ENCODE results near the gene ERMAP.

The ERMAP gene, protein sequence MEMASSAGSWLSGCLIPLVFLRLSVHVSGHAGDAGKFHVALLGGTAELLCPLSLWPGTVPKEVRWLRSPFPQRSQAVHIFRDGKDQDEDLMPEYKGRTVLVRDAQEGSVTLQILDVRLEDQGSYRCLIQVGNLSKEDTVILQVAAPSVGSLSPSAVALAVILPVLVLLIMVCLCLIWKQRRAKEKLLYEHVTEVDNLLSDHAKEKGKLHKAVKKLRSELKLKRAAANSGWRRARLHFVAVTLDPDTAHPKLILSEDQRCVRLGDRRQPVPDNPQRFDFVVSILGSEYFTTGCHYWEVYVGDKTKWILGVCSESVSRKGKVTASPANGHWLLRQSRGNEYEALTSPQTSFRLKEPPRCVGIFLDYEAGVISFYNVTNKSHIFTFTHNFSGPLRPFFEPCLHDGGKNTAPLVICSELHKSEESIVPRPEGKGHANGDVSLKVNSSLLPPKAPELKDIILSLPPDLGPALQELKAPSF

DNA sequence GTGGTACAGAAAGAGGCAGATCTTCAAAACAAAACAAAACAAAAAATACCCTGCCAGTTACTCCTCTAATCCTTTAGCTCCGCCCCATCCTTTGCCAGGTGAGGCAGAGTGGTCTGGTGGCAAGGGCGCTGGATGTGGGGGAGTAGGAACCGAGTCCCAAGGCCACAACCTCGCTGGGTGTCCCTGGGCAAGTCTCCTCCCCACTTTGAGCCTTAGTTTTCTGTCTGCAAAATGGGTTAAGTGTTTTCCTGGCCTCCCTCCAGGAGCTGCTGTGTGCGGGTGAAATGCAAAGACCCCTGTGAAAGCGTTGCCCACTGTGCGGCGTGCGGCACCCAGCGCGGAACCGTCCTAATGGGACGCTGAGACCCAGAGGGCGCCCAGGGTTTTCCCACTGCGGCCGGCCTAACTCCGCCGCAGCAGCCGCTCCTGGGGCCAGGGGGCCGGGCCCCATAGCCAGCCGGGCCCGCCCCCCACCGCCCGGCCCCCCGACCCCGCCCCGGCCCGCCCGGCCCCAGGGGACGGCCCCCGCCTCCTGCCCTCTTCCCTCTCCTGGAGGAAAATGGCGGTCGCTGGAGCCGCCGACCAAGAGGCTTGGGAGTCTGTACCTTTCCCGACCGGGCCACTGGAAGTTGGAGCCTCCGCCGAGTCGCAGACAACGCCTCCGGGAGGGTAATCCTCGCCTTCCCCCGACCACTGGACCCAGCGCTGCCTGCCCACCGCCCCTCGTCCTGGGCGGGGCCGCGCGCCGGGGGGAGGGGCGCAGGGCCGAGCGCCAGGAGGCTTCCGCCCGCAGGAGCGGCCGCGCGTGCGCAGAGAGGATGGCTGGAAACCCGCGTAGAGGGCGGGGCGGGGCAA is at the start of gene ERMAP, which contains the start of gene SVBP:
Gene ERMAP, plus strand, starts transcription at position 538 of the 855 bp plus-strand sequence. CDS start 13,327 bp downstream, outside the sequence.
Gene SVBP, minus strand, starts transcription at position 813 of the 855 bp plus-strand sequence. CDS start 853 bp downstream, outside the sequence.
- peak; percentile 86 for DNase-seq

DNA sequence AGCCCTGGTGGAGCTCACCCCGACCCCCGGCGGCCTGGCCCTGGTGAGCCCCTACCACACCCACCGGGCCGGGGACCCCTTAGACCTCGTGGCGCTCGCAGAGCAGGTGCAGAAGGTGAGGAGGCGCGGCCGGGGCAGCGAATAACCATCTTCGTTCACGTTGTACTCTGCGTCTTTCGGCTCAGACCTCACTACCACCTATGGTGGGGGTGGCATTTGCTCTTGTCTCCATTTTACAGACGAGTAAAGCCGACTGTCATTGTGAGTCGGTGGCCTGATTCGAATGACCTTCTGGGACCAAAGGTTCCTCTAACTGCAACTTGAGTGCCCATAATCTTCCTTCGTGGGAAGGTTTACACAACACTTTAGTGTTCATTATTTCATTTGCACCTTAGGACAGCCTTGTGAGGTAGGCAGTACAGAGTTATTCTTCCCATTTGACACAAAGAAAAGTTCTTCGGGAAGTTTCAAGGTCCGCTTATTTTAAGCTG is 49.4 kb upstream of the ERMAP start:
- no peak for DNase-seq

DNA sequence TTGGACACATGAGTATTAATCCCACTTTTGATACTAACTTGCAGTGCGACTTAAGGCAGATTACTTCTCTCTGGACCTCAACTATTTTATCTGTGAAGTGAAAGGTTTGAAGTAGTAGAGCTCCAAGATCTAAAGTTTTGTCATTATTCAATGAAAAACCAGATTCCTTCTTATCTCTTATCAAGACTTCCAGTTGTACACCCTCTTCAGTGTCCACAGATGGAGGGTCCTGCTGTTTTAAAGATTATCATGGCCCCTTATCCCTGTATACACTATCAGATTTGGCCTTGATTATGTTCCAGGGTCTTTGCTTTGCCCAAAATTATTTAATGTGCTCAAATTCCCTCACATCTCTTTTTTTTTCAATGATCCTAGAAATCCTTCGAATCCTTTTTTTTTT is 48.8 kb upstream of the ERMAP start:
- DNase-seq = no peak

DNA sequence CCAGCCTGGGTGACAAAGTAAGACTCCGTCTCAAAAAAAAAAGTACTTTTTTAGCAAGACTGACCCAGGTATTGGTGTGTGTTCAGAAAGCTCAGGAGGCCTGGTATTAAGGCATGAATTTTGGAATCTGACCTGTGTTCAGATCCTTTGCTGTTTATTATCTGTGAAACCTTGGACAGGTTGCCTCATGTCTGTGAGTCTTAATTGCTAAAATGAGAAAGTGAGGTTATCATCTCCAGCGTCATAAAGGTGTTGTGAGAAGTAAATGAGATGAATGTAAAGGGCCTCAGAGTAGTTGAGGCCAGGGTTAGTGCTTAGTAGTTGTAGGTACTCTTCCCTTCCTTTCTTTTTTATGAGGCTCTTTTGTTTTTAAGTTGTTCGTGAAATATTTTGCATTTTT is 47.1 kb upstream of the ERMAP start:
- no peak for DNase-seq

DNA sequence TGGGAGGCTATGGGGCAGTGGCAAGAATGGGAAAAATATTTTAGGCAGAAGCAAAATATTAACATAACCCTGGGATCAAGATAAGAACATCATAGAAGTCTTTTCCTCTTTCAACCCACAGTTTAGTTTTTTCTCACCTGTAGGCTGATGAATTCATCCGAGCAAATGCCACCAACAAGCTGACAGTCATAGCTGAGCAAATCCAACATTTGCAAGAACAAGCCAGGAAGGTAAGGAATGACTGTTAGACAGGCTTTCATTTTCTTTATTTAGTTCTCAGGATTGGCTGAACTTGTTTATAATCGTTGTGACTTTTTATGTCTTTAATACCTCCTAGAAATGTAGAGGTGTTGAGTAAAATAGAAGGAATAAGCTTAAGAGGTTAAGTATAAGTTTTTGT is 43.5 kb upstream of the ERMAP start:
- DNase-seq = no peak

DNA sequence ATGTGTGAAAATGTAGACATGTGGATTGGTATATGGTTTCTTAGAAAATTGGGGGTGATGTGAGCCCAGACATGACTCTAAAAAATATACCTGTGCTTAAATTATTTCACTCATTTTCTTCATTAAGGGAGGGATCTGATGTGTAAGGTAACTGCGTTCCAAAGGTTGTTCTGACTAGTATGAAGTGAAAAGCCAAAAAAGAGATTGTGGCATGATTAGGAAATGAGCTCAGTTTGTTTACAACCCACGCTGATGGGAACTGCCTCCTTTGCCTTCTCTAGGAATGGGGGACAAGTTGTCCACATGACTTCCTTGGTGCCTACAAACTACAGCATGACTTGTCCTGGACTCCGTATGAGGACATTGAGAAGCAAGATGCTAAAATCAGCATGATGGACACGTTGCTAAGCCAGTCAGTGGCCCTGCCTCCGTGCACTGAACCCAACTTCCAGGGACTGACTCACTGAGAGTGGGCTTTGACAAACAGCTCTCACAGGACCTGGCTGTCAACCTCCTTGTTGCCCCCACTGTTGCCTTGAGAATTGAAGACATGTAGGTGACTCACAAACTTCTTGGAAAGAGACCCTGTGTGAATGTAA is 41.9 kb upstream of the ERMAP start:
- no peak for DNase-seq

DNA sequence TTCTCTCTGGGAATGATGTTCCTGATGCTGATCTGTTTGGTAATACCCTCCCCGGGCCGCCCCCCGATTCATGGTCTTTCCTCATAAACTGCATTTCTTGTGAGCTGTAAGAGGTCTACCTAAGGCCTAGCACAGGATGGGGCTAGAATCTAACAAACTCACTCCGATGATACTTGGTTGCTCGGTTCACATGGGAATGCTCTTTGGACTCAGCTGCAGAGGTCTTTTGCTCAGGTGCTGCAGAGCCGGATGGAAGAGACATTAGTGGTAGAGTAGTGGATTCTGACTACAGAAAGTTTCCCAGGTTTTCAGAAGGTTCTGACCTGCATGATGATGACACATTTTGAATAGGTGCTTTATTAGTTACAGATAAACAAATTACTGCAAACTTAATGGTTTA is 40.4 kb upstream of the ERMAP start:
- no peak for DNase-seq

DNA sequence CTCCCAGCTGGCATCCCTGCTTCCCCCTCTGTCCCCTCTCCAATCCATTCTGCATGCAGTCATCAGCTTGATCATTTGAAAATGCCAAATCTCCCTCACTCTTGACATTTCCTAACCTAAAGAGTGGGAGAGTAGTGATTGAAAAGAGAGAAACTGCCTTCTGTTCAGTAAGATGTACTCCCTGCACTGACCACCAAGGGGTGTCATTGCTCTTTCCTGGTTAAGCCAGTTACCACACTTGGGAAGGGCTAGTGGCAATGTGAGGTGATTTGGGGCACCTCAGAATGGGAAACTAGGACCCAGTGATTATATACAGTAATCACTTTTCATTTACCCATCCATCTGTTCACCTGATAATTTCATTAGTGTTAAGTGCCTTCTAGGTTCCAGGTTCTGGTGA is 39.1 kb upstream of the ERMAP start:
- peak; percentile 29 for DNase-seq

DNA sequence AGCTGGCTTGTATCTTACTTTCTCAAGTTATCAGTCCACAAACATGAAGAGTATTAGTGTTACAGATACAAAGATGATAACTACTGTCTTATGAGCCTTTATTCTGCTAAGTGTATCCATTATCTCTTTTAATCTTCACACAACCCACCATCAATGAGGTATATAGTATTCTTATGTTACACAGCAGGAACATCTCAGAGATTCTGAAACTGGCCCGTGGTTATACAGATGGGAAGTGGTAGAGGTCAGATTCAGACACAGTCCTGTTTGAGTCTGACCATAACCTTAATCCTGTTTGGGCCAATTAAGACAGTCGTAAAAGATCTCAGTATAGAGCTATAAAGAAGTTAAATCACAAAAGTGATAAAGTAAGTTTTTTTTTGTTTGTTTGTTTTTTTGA is 37.2 kb upstream of the ERMAP start:
- no peak for DNase-seq

DNA sequence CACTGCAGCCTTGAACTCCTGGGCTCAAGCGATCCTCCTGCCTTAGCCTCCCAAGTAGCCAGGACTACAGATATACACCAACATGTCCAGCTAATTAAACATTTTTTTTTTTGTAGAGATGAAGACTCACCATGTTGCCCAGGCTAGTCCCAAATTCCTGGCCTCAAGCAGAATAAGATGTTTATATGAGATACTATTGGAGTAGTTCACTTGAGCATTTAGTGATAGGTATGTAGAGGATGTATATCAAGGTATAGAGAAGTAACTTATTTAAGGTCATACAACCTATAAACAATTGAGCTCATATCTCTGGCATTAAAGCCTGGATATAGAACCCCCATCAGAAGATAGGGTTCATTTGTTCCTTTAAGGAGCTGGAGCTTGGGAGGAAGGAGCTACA is 36.7 kb upstream of the ERMAP start:
- no peak for DNase-seq

DNA sequence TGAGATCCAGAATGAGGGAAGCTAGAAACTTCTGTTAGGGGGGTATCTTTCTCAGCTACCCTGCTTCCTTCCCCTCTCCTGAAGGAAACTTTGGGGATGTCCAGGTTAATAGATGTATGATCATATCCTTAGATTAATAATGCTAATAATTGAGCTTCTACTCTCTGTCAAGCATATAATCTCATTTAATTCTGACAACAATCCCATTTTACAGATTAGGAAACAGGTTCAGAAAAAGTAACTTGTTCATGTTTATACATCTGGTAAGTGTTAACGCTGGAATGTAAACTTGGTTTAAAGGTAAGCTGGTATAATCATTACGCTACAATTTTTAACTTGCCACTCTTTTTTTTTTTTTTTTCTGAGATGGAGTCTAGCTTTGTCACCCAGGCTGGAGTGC is 33.8 kb upstream of the ERMAP start:
- DNase-seq = no peak

DNA sequence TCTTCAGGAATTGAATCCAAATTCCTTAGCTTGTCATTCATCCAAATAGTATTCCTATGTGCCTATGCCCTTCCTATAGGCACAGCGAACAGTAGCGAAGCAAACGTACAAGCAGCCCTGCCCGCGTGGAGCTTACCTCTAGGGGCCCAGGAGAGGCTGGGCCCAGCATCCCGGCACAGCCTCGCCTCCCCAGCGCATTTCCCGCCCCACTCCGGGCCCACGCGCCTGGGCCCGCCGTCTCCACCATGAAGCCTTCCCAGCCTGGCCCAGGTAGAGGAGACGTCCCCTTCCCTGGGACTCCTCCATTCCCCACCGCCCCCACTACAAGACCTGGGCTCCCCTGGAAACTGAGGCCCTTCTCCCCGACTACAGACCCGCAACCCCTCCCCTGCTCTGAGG is 32.4 kb upstream of the ERMAP start:
- DNase-seq = no peak

DNA sequence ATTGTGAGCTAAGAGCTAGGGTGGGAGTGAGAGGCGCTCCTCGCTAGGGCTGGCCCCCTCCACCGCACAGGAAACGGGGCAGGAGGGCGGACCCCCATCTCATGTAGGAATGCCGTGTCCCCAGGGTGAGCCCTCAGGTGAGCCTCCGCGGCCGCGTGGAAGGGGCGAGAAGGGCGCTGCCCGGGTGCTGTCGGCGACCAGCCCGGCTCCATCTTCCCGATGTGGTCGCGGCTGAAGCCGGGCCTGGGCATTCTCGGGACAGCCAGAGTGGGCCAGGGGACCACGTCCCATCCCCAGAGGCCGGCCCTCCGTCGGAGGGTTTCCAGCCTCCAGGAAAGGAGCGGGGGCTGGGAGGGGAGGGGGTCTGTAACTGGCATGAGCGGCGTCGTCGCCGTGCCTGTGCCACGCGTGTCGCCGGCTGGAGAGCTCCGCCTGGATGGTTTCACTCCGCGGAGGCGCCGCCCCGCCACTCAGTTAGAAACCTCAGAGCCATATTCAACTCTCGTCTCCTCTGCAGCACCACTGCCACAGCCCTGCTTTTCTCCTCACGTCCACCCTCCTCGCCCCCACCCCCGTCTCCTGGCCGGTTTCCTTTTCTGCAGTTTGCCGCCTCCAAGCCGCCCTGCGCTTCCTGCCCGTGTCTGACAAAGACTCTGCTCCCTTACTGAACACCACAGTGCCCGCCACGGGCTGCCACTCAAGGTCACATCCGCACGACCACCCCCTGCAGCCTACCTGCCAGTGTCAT is 31.8 kb upstream of the ERMAP start, which contains the start of gene TMEM269:
Gene TMEM269, plus strand, starts transcription at position 46 of the 748 bp plus-strand sequence. CDS start 4,903 bp downstream, outside the sequence.
- peak; percentile 7 for DNase-seq

DNA sequence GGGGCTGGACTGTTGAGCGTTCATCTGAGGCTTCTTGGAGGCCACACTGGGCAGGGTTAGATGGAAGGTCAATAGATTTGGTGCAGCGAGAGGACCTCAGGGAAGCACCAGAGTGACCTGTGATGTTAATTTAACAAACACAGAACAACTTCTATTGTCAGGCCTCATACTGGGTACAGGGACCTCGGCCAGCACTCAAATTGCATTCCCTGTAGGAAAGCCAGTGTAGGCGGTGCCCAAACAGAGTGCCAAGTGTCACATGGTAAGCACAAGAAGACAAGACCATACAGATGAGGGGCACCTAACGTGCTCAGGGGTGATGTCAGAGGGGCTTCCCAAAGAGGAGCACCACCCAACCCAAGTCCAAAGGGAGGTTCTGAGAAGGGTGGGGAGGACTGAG is 30.8 kb upstream of the ERMAP start:
- DNase-seq = no peak

DNA sequence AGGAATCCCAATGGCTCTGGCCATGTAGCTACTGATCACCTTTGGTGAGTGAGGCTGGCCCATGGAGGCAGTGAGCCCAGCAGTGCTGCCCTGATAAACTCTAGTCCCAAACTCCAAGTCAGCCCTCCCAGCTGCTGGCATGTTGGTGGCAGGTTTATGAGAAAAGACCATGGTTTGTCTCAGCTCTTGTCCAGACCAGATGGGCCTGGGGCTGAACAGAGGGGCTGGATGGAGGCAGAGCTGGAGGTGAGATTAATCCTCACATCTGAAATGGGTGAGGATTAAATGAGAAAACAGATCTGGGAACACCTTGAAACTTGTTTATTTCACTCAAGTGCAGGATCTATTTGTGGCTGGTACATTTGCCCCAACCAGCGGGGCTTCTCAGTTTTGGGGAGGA is 28.9 kb upstream of the ERMAP start:
- no peak for DNase-seq

DNA sequence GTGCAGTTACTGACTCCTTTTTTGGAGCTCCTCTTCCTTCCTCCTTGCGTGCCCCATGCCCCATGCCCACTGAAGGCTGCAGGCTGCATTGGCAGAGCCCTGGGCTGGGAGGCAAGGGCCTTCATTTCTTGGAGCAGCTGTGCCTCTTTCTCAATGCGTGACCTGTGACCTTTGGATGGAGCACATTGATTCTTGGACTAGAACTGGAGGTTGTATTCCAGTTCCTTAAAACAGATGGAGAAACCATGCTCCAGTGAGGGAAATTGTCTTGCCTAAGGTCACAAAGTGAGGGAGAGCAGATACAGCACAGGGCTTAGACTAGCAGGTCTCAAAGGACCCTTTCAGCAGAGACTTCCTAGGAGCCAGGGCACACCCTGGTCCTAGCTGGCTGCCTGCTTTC is 23.1 kb upstream of the ERMAP start:
- DNase-seq = no peak

DNA sequence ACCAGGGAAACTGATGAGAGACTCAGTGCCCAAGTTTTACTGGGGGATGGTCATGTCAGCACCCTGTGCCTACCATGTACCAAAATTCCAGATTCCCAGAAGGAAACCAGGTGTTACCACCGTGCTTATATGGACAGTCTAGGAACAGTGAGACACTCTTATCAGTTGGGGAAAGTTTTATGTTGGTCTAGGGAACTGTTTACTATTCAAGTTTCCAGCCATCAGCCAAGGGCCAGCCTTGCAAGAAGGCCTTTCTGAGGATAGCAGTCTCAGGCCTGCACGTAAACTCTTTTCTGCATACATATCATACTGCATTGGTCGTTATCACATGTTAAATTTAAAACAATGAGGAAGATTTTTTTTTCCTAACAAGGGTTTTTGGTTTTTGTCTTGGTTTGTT is 19.5 kb upstream of the ERMAP start:
- DNase-seq = no peak

DNA sequence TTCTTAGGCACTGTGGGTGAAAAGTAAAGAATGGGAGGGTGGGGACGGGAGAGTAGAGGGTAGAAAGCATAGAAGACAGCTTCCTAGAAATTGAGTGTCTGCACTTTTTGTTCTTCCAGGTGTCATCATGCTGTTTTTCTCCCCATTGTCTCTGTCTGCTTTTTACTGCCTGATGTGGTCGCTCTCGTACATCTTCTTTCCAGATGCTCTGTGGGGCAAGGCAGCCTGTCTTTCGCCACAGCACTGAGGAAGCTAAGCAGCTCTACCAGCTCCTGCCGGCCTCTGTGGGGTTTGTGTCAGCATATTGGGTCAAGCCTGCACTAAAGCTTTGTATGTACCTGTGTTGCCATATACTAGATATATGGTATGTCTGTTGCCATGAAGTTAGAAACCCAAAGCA is 18.9 kb upstream of the ERMAP start:
- no peak for DNase-seq

DNA sequence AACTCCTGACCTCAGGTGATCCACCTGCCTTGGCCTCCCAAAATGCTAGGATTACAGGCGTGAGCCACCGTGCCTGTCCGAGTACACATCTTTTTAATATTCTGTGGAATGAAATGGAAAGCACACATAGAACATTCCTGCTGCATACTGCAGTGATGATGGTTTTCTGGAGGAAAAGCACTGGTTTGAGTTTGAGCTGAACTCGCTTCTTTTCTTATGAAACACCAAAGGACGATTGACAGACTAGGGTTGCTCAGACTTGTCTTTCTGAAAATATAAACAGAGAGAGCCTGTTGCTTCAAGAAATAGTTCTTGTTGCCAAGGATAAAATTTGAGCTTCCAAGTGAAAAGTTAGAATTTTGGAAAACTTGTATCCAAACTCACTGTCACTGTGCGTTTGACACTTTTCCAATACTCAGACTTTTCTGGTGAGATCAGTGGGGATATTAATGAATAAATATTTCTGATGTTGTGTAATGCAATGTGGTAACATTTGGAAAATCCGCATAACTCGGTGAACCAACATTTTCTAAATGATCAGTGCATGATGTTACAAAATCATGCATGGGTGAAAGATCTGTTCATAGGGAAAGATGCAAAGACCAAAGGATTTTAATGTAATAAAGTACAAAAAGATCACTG is 15.0 kb upstream of the ERMAP start:
- DNase-seq = peak; percentile 57

DNA sequence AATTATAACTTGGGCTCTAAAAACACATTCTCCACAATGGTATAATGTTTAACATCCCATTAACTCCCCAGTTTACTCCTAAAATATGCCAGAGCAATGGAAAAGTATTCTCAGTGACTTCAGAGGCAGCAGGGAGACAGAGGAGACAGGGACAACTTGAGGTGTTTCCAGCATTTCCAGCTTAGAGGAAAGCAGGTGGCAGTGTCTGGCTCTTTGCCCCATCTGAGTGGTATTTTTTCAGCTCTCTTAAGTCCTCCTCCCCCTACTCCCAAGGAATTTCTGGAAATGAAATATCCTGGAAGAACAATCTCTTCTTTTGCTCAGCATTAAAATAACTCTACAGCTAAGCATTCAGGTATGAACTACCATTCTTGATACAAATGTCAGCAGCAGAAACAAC is 10.8 kb upstream of the ERMAP start:
- DNase-seq = no peak

DNA sequence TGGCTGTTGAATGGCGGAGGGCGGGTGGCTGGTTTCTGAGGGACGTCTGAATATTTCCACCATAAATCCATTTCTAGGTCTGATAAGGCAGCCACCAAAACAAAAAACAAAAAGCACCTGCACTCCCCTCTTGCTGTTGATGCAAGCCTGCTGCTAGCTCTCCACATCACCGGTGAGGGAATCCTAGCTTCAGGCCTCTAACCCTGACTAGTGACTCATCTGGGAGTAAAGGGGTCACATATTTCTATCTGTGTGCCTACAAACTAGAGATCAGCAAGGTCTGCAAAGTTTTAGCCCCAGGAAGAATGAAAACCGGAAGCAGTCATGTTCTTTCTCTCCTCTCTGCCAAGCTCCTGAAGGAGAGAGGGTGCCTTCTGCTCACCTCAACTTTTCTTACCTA is 10.3 kb upstream of the ERMAP start:
- no peak for DNase-seq
